ENCODE measurements around the gene TOMM20. TPM values are rescaled to one million over a fixed set of nuclear protein-coding genes. Genes with fewer than 3 reads are reported as not detected.
A peak's percentile ranks its signal among the peaks of the same experiment; 100 is the strongest.

TOMM20 gene
- total RNA-seq, 3 donors from 2014 or later (not counting 1 experiment from before 2014, with no cell fraction given): 59.5 to 72.3 (median 60.2) TPM

- ATAC-seq (no peak), DNase-seq (no peak)
- peak overlapping the region; percentile 98 for H3K4me3 Mint-ChIP-seq
- peaks cover 27% of the 10 kb centered on the region for H3K4me1 ChIP-seq (ENCODE audit: control insufficient read depth, insufficient read depth, low read length)
- H3K36me3 ChIP-seq (ENCODE audit: control insufficient read depth, insufficient read depth, low read length): peaks cover 17% of the 10 kb centered on the region
- TF ChIP-seq, protein P1, sequence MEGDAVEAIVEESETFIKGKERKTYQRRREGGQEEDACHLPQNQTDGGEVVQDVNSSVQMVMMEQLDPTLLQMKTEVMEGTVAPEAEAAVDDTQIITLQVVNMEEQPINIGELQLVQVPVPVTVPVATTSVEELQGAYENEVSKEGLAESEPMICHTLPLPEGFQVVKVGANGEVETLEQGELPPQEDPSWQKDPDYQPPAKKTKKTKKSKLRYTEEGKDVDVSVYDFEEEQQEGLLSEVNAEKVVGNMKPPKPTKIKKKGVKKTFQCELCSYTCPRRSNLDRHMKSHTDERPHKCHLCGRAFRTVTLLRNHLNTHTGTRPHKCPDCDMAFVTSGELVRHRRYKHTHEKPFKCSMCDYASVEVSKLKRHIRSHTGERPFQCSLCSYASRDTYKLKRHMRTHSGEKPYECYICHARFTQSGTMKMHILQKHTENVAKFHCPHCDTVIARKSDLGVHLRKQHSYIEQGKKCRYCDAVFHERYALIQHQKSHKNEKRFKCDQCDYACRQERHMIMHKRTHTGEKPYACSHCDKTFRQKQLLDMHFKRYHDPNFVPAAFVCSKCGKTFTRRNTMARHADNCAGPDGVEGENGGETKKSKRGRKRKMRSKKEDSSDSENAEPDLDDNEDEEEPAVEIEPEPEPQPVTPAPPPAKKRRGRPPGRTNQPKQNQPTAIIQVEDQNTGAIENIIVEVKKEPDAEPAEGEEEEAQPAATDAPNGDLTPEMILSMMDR (IDR thresholded peaks at IDR 0.05): no peak
- no peak overlapping the region for H3K27ac ChIP-seq (ENCODE audit: low read length)
- H3K27me3 Mint-ChIP-seq (ENCODE audit: low read depth in 2 of 2): no peaks in the 10 kb centered on the region
- H3K27ac Mint-ChIP-seq: peak overlapping the region; percentile 96
- no peaks in the 10 kb centered on the region for H3K9me3 ChIP-seq (ENCODE audit: control insufficient read depth, insufficient read depth, low read length)
- H3K4me3 ChIP-seq (ENCODE audit: low read length): no peak overlapping the region
- H3K4me1 Mint-ChIP-seq: peaks cover 34 to 35% of the 10 kb centered on the region in 2 donors
- intact Hi-C loops (cut with micrococcal nuclease): loop anchor here (10.0 kb wide), 1 partner anchor 195 kb away; the partner anchor contains the start of genes ARID4B and GGPS1
- no peaks in the 10 kb centered on the region for H3K27me3 ChIP-seq (ENCODE audit: control insufficient read depth, insufficient read depth, low read length)
- no peaks in the 10 kb centered on the region for H3K36me3 Mint-ChIP-seq
- 94% methylated on average over 4 of the region's 4 CpGs for WGBS (ENCODE audit: insufficient coverage)
- H3K9me3 Mint-ChIP-seq: no peaks in the 10 kb centered on the region
Observed at GRCh38 chr1:235129774-235130570, 1.3 kb upstream of the TOMM20 start.

- H3K4me1 ChIP-seq (ENCODE audit: control insufficient read depth, insufficient read depth, low read length): peaks cover 29% of the 10 kb centered on the region
- H3K27ac ChIP-seq (ENCODE audit: low read length): peak overlapping the region; percentile 90
- H3K9me3 Mint-ChIP-seq: no peaks in the 10 kb centered on the region
- H3K9me3 ChIP-seq (ENCODE audit: control insufficient read depth, insufficient read depth, low read length): no peaks in the 10 kb centered on the region
- H3K27ac Mint-ChIP-seq: peak overlapping the region; percentile 96
- no peaks in the 10 kb centered on the region for H3K36me3 Mint-ChIP-seq
- peaks cover under 1% of the 10 kb centered on the region for H3K36me3 ChIP-seq (ENCODE audit: control insufficient read depth, insufficient read depth, low read length)
- H3K4me3 ChIP-seq (ENCODE audit: low read length): peak overlapping the region; percentile 98
- no peaks in the 10 kb centered on the region for H3K27me3 ChIP-seq (ENCODE audit: control insufficient read depth, insufficient read depth, low read length)
- ATAC-seq (peak in 1 of 3 donors; percentile 2), DNase-seq (peak in 1 of 2 donors; percentile 62)
- no peaks in the 10 kb centered on the region for H3K27me3 Mint-ChIP-seq (ENCODE audit: low read depth in 2 of 2)
- H3K4me3 Mint-ChIP-seq: peak overlapping the region; percentile 98
- H3K4me1 Mint-ChIP-seq: peaks cover 47% of the 10 kb centered on the region in 2 donors
- TF ChIP-seq, protein P1 (IDR thresholded peaks at IDR 0.05): no peak
- intact Hi-C loops (cut with micrococcal nuclease): loop anchor here (1.0 to 10.0 kb wide), 2 partner anchors 33 to 197 kb away; partner anchors contain the start of genes ARID4B, GGPS1 and RBM34
- WGBS (ENCODE audit: insufficient coverage): 2% methylated on average over 33 of the region's 35 CpGs
Observed at GRCh38 chr1:235127732-235128455, 743 bp downstream of the TOMM20 start.

- Mint-ChIP-seq H3K9me3 (no peaks in the 10 kb centered on the region), H3K4me1 (peaks cover 54% of the 10 kb centered on the region in 2 donors), H3K4me3 (peak overlapping the region; percentile 98), H3K27me3 (ENCODE audit: low read depth in 2 of 2) (no peaks in the 10 kb centered on the region), H3K27ac (peak overlapping the region; percentile 96), H3K36me3 (no peaks in the 10 kb centered on the region)
- Histone ChIP-seq H3K27me3 (ENCODE audit: control insufficient read depth, insufficient read depth, low read length) (no peaks in the 10 kb centered on the region), H3K4me1 (ENCODE audit: control insufficient read depth, insufficient read depth, low read length) (peaks cover 29% of the 10 kb centered on the region), H3K4me3 (ENCODE audit: low read length) (peak overlapping the region; percentile 98), H3K27ac (ENCODE audit: low read length) (no peak overlapping the region), H3K36me3 (ENCODE audit: control insufficient read depth, insufficient read depth, low read length) (peaks cover 3% of the 10 kb centered on the region), H3K9me3 (ENCODE audit: control insufficient read depth, insufficient read depth, low read length) (no peaks in the 10 kb centered on the region)
- ATAC-seq (no peak), DNase-seq (no peak)
- intact Hi-C loops (cut with micrococcal nuclease): loop anchor here (10.0 kb wide), 1 partner anchor 198 kb away; the partner anchor contains the start of genes ARID4B and GGPS1
- TF ChIP-seq, protein P1 (IDR thresholded peaks at IDR 0.05): no peak
- 30% methylated on average over 4 of the region's 4 CpGs for WGBS (ENCODE audit: insufficient coverage)
Observed at GRCh38 chr1:235127203-235127602, 1.4 kb downstream of the TOMM20 start.
